Large intestine (tissue), 12 donors: ENCODE results near the gene HMHB1. TPM values are rescaled to one million over a fixed set of nuclear protein-coding genes. Genes with fewer than 3 reads are reported as not detected.

ENCODE experiments used
- DNase-seq, 2 donors: peaks; one replicate each; pipeline versions ENCODE4 v3.0.0 to v3.0.0-alpha.2; 2013
- H3K27ac ChIP-seq: one replicate; pipeline ENCODE4 v1.5.1; 2013; ENCODE audit warnings: low read length
- H3K27me3 ChIP-seq: 2 replicates; pipeline ENCODE4 v1.6.1; 2013; ENCODE audit warnings: low read length; ENCODE audit not compliant: control insufficient read depth, insufficient read depth
- H3K36me3 ChIP-seq: 2 replicates; pipeline ENCODE4 v1.6.1; 2013; ENCODE audit warnings: low read length; ENCODE audit not compliant: control insufficient read depth, insufficient read depth
- H3K4me1 ChIP-seq: one replicate; pipeline ENCODE4 v1.6.1; 2013; ENCODE audit warnings: low read length; ENCODE audit not compliant: control insufficient read depth, insufficient read depth
- H3K4me3 ChIP-seq: one replicate; pipeline ENCODE4 v1.5.1; 2013; ENCODE audit warnings: low read length
- H3K9me3 ChIP-seq: one replicate; pipeline ENCODE4 v1.6.1; 2013; ENCODE audit warnings: mild to moderate bottlenecking, low read depth, low read length, moderate library complexity; ENCODE audit not compliant: control insufficient read depth
- WGBS: methylation state at CpG from one replicate; pipeline ENCODE4 v1.1.5; 2013; ENCODE audit warnings: low lambda C conversion rate; ENCODE audit not compliant: insufficient coverage; 5-methylcytosine and 5-hydroxymethylcytosine counted together
- long read RNA-seq, 11 donors: transcript quantifications; one replicate each; lab custom pipeline, GENCODE V29; 2026
- polyA plus RNA-seq: library from polyadenylated mRNA; unstranded; fragments of 120-200 nt; gene quantifications from one replicate; pipeline ENCODE4 v1.2.1, GENCODE V29; 2013

Gene HMHB1
- not detected for polyA plus RNA-seq
- long read RNA-seq, donor 1: 0 reads
- long read RNA-seq, donor 2: 0 reads
- long read RNA-seq, donor 3: 0 reads
- long read RNA-seq, donor 4: 0 reads
- long read RNA-seq, donor 5: 0 reads
- long read RNA-seq, donor 6: 0 reads
- long read RNA-seq, donor 7: 0 reads
- long read RNA-seq, donor 8: 0 reads
- long read RNA-seq, donor 9, partial matches to known transcripts: 0 of 1 reads
- long read RNA-seq, donor 9, other reads (novel, unspliced or antisense): 0 of 1 reads
- long read RNA-seq, donor 10: 0 reads
- long read RNA-seq, donor 11: 0 reads

- H3K27me3 ChIP-seq: no peaks in the 10 kb centered on the region
- no peaks in the 10 kb centered on the region for H3K36me3 ChIP-seq
- H3K4me1 ChIP-seq: no peaks in the 10 kb centered on the region
- no peak within 1 kb of the TSS for H3K4me3 ChIP-seq
- no peak for DNase-seq
- no peak within 1 kb of the TSS for H3K27ac ChIP-seq
- H3K9me3 ChIP-seq: no peaks in the 10 kb centered on the region
- WGBS: 93% methylated on average over 5 of the region's 16 CpGs
Observed at GRCh38 chr5:143812085-143812705, at the start of gene HMHB1. Gene HMHB1 (plus strand): TSS chr5:143812161.

GRCh38 chr5:143762636-143763220 lies 49.2 kb upstream of the HMHB1 start:
- no peaks in the 10 kb centered on the region for H3K9me3 ChIP-seq
- no peak for DNase-seq
- H3K27me3 ChIP-seq: peaks cover 4% of the 10 kb centered on the region
- no CpG with 5 or more reads among the region's 5 CpGs for WGBS
- H3K4me3 ChIP-seq: no peak overlapping the region
- no peaks in the 10 kb centered on the region for H3K4me1 ChIP-seq
- no peaks in the 10 kb centered on the region for H3K36me3 ChIP-seq
- no peak overlapping the region for H3K27ac ChIP-seq

GRCh38 chr5:143767162-143767561 lies 44.8 kb upstream of the HMHB1 start:
- H3K9me3 ChIP-seq: no peaks in the 10 kb centered on the region
- no peak overlapping the region for H3K4me3 ChIP-seq
- H3K36me3 ChIP-seq: no peaks in the 10 kb centered on the region
- WGBS: no CpG with 5 or more reads among the region's 3 CpGs
- no peaks in the 10 kb centered on the region for H3K4me1 ChIP-seq
- H3K27ac ChIP-seq: no peak overlapping the region
- peaks cover 4% of the 10 kb centered on the region for H3K27me3 ChIP-seq
- DNase-seq: no peak

- H3K27ac ChIP-seq: no peak overlapping the region
- no peak for DNase-seq
- no peaks in the 10 kb centered on the region for H3K4me1 ChIP-seq
- peaks cover 4% of the 10 kb centered on the region for H3K27me3 ChIP-seq
- no peaks in the 10 kb centered on the region for H3K36me3 ChIP-seq
- no CpG with 5 or more reads among the region's 5 CpGs for WGBS
- H3K9me3 ChIP-seq: no peaks in the 10 kb centered on the region
- H3K4me3 ChIP-seq: no peak overlapping the region
Observed at GRCh38 chr5:143769026-143769786, 42.8 kb upstream of the HMHB1 start.

GRCh38 chr5:143770450-143770849 lies 41.5 kb upstream of the HMHB1 start:
- WGBS: 100% methylated on average over 2 of the region's 3 CpGs
- Histone ChIP-seq H3K36me3 (no peaks in the 10 kb centered on the region), H3K27me3 (peaks cover 4% of the 10 kb centered on the region), H3K27ac (no peak overlapping the region), H3K9me3 (no peaks in the 10 kb centered on the region), H3K4me3 (no peak overlapping the region), H3K4me1 (no peaks in the 10 kb centered on the region)
- DNase-seq: no peak

GRCh38 chr5:143771189-143771588 lies 40.8 kb upstream of the HMHB1 start:
- Histone ChIP-seq H3K27ac (no peak overlapping the region), H3K4me1 (no peaks in the 10 kb centered on the region), H3K9me3 (no peaks in the 10 kb centered on the region), H3K27me3 (peaks cover 4% of the 10 kb centered on the region), H3K36me3 (no peaks in the 10 kb centered on the region), H3K4me3 (no peak overlapping the region)
- no CpG with 5 or more reads among the region's 4 CpGs for WGBS
- no peak for DNase-seq

GRCh38 chr5:143771602-143772001 lies 40.4 kb upstream of the HMHB1 start:
- Histone ChIP-seq H3K9me3 (no peaks in the 10 kb centered on the region), H3K27me3 (peaks cover 4% of the 10 kb centered on the region), H3K4me3 (no peak overlapping the region), H3K4me1 (no peaks in the 10 kb centered on the region), H3K36me3 (no peaks in the 10 kb centered on the region), H3K27ac (no peak overlapping the region)
- no CpG with 5 or more reads among the region's 2 CpGs for WGBS
- no peak for DNase-seq

GRCh38 chr5:143772621-143773020 lies 39.3 kb upstream of the HMHB1 start:
- H3K27ac ChIP-seq: no peak overlapping the region
- H3K4me3 ChIP-seq: no peak overlapping the region
- no peaks in the 10 kb centered on the region for H3K36me3 ChIP-seq
- H3K9me3 ChIP-seq: no peaks in the 10 kb centered on the region
- H3K4me1 ChIP-seq: no peaks in the 10 kb centered on the region
- no CpG with 5 or more reads among the region's 1 CpG for WGBS
- H3K27me3 ChIP-seq: no peaks in the 10 kb centered on the region
- no peak for DNase-seq

GRCh38 chr5:143775258-143775657 lies 36.7 kb upstream of the HMHB1 start:
- Histone ChIP-seq H3K36me3 (no peaks in the 10 kb centered on the region), H3K9me3 (no peaks in the 10 kb centered on the region), H3K4me1 (no peaks in the 10 kb centered on the region), H3K27me3 (no peaks in the 10 kb centered on the region), H3K27ac (no peak overlapping the region), H3K4me3 (no peak overlapping the region)
- no CpG with 5 or more reads among the region's 2 CpGs for WGBS
- no peak for DNase-seq

GRCh38 chr5:143776951-143777350 lies 35.0 kb upstream of the HMHB1 start:
- no peak overlapping the region for H3K27ac ChIP-seq
- no peaks in the 10 kb centered on the region for H3K9me3 ChIP-seq
- no peaks in the 10 kb centered on the region for H3K4me1 ChIP-seq
- no peaks in the 10 kb centered on the region for H3K27me3 ChIP-seq
- WGBS: 60% methylated on average over 1 of the region's 4 CpGs
- H3K4me3 ChIP-seq: no peak overlapping the region
- no peak for DNase-seq
- no peaks in the 10 kb centered on the region for H3K36me3 ChIP-seq
